Psoas muscle (tissue), 8 donors: Measurements from ENCODE around the gene POMT2. TPM values are rescaled to one million over a fixed set of nuclear protein-coding genes. Genes with fewer than 3 reads are reported as not detected.

Source experiments
- ATAC-seq, 4 donors: fragments of 200-7000 bp; cut with Tn5 transposase; one replicate each; pipeline ENCODE4 v1.9.1; 2020; ENCODE audit warnings: moderate library complexity in 3 of 4, mild to moderate bottlenecking in 2 of 4
- DNase-seq, 2 donors: peaks; one replicate each; pipeline ENCODE4 v3.0.0-alpha.2; 2020
- H3K27ac ChIP-seq: fragments of 200-600 bp; one replicate; pipeline ENCODE4 v1.8.0; 2022
- H3K27me3 ChIP-seq, 3 donors: fragments of 200-600 bp in 1 of 3; one replicate each; pipeline versions ENCODE4 v1.6.1 to v1.8.0; 2013 to 2022; ENCODE audit warnings: low read length in 2 of 3, mild to moderate bottlenecking in 2 of 3, moderate library complexity in 1 of 3; ENCODE audit not compliant: insufficient read depth in 3 of 3
- H3K36me3 ChIP-seq, 2 donors: fragments of 200-600 bp in 1 of 2; one replicate each; pipeline versions ENCODE4 v1.6.1 to v1.8.0; 2013 to 2022; ENCODE audit warnings: low read depth in 1 of 2, mild to moderate bottlenecking in 1 of 2, moderate library complexity in 1 of 2; ENCODE audit not compliant: insufficient read depth in 1 of 2
- H3K4me1 ChIP-seq: fragments of 200-600 bp; one replicate; pipeline ENCODE4 v1.8.0; 2022
- H3K4me3 ChIP-seq: fragments of 200-600 bp; one replicate; pipeline ENCODE4 v1.8.0; 2022; ENCODE audit warnings: mild to moderate bottlenecking
- H3K9me3 ChIP-seq: fragments of 200-600 bp; one replicate; pipeline ENCODE4 v1.8.0; 2022
- CTCF ChIP-seq: fragments of 200-600 bp; IDR thresholded peaks from one replicate; pipeline ENCODE4 v1.8.0; 2022; ENCODE audit warnings: antibody characterized with exemption
- WGBS, 3 donors: extraction: QIAGEN DNeasy Blood & Tissue Kit; methylation state at CpG; one replicate each; pipeline versions ENCODE4 v1.1.6 to v1.1.7; 2013; 5-methylcytosine and 5-hydroxymethylcytosine counted together
- intact Hi-C, 2 donors: fragments of 100-400 bp; cut with DNase I; formaldehyde crosslinking; loops; one replicate each; pipeline versions ENCODE4 v1.11.0 to v1.14.2; 2022
- polyA plus RNA-seq, 3 donors: library from polyadenylated mRNA; stranded (reverse); fragments of 200-250 nt; gene quantifications; one replicate each; pipeline ENCODE4 v1.2.3, GENCODE V29; 2013
- total RNA-seq, 4 donors: library from RNA; stranded (reverse); fragmentation: NEBNext Ultra II Directional in 2 of 4; extraction: Animal tissue kit (Norgen Biotek cat#: 25700) in 2 of 4; gene quantifications; one replicate each; pipeline versions ENCODE4 v1.2.1 to v1.2.4, GENCODE V29; 2021 to 2023
- donor health status: healthy with polysubstance abuse.
- donor health status: DM: no; HTN: no; CAD: no; lungs with moderate emphysema.
- donor health status: Bipolar disorder and iron deficiency.
- donor health status: healthy.
- donor health status: DM: yes; HTN: yes; CAD: no.
- donor health status: DM: no; HTN: no; CAD: no.
- donor health status: DM: no; HTN: no; CAD: no.
- donor health status: DM: yes; HTN: yes; CAD: no.

Gene POMT2
- total and polyA plus RNA-seq, 7 donors: 17.4 to 57.5 (median 29.2) TPM

DNA sequence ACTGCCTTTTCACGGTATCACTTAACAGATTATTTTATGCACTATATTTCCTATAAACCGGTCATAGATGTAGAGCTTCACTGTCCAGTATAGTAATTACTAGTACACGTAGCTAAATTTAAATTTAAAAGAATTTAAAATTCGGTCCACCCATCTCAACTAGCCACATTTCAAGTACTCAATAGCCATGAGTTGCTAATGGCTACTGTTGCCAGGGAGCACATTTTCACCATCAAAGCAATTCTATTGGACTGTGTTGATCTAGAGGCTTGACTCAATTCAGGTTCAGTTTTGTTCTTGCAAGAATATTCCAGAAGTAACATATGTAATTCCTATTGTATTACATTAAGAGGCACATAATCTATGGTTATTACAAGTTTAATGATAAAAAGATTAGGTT is 36.2 kb upstream of the POMT2 start:
- ATAC-seq (no peak), DNase-seq (no peak)
- Histone ChIP-seq H3K36me3 (no peaks in the 10 kb centered on the region), H3K4me3 (no peak overlapping the region), H3K9me3 (no peaks in the 10 kb centered on the region), H3K27ac (no peak overlapping the region), H3K4me1 (no peaks in the 10 kb centered on the region), H3K27me3 (no peaks in the 10 kb centered on the region)
- 93 to 96% (median 95%) methylated on average over 4 of the region's 4 CpGs for WGBS, 3 donors
- no peak for TF ChIP-seq CTCF
- intact Hi-C loops: no loop called here

- no peak for TF ChIP-seq CTCF
- DNase-seq: no peak
- H3K27ac ChIP-seq: no peak overlapping the region
- H3K4me3 ChIP-seq: no peak overlapping the region
- intact Hi-C loops: no loop called here
- no peaks in the 10 kb centered on the region for H3K4me1 ChIP-seq
- H3K9me3 ChIP-seq: no peaks in the 10 kb centered on the region
- no peaks in the 10 kb centered on the region for H3K36me3 ChIP-seq
- no peaks in the 10 kb centered on the region for H3K27me3 ChIP-seq
- WGBS, 3 donors: 95 to 97% (median 97%) methylated on average over 4 of the region's 4 CpGs
- no peak for ATAC-seq
Measured at GRCh38 chr14:77355811-77356210, 35.1 kb upstream of the POMT2 start.

- Histone ChIP-seq H3K4me1 (no peaks in the 10 kb centered on the region), H3K27ac (no peak overlapping the region), H3K4me3 (no peak overlapping the region), H3K36me3 (peaks cover 0 to 6% of the 10 kb centered on the region in 2 donors), H3K27me3 (no peaks in the 10 kb centered on the region), H3K9me3 (no peaks in the 10 kb centered on the region)
- DNase-seq (no peak), ATAC-seq (no peak)
- TF ChIP-seq CTCF: no peak
- intact Hi-C loops: no loop called here
- WGBS, 3 donors: 87 to 91% (median 87%) methylated on average over 5 of the region's 5 CpGs
Measured at GRCh38 chr14:77353469-77354141, 32.9 kb upstream of the POMT2 start.

DNA sequence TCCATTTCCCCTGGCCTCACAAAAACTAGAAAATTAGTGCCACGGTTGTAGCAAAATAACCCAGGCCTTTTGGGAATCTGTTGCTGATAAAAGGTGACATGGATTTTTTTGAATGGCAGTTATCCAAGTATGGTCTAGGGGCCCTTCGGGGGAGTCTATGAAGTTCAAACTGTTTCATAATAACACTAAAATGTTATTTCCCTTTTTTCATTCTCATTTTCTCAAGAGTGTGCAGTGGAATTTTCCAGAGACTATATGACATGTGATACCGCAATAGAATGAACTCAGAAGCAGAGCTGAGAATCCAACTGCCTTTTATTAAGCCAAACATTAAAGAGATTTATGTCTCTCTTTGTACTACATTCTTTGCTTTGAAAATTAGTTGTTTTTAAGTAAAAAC is 27.1 kb upstream of the POMT2 start:
- Histone ChIP-seq H3K4me3 (no peak overlapping the region), H3K36me3 (peaks cover 0 to 12% of the 10 kb centered on the region in 2 donors), H3K27ac (no peak overlapping the region), H3K9me3 (no peaks in the 10 kb centered on the region), H3K27me3 (no peaks in the 10 kb centered on the region), H3K4me1 (peaks cover 11% of the 10 kb centered on the region)
- no peak for ATAC-seq
- DNase-seq: no peak
- intact Hi-C loops: no loop called here
- WGBS, 3 donors: 64 to 72% (median 72%) methylated on average over 3 of the region's 3 CpGs
- no peak for TF ChIP-seq CTCF

DNA sequence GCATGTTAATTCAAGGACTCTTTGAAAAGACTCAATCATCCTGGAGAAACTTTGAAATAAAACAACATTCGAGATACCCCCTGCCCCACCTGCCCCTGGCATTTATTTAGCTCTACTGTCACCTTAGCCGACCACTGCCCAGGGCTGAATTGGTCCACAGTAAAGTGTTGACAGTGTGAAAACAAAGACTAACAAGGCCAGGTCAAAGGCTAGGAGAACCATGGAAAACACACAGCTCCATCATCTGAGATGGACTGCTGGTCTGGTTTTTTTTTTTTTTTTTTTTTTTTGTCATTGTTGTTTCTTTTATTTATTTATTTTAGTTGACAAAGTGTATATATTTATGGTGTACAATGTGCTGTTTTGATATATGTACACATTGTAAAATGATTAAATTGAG is 25.8 kb upstream of the POMT2 start:
- intact Hi-C loops: no loop called here
- TF ChIP-seq CTCF: no peak
- no peaks in the 10 kb centered on the region for H3K27me3 ChIP-seq
- ATAC-seq: no peak
- H3K4me1 ChIP-seq: peaks cover 11% of the 10 kb centered on the region
- no peak overlapping the region for H3K27ac ChIP-seq
- 93 to 95% (median 94%) methylated on average over 2 of the region's 2 CpGs for WGBS, 3 donors
- H3K36me3 ChIP-seq: peaks cover 0 to 23% of the 10 kb centered on the region in 2 donors
- no peaks in the 10 kb centered on the region for H3K9me3 ChIP-seq
- no peak for DNase-seq
- H3K4me3 ChIP-seq: no peak overlapping the region
